Mucosa of stomach (tissue), 1 donor: ENCODE measurements around the gene MRPL43.

ENCODE experiments used
- H3K27me3 ChIP-seq: one replicate; pipeline ENCODE4 v1.7.0; 2013; ENCODE audit warnings: mild to moderate bottlenecking, low read length; ENCODE audit not compliant: control insufficient read depth, insufficient read depth
- H3K36me3 ChIP-seq: one replicate; pipeline ENCODE4 v1.7.0; 2013; ENCODE audit warnings: low read length; ENCODE audit not compliant: control insufficient read depth, insufficient read depth
- H3K4me1 ChIP-seq: one replicate; pipeline ENCODE4 v1.7.0; 2013; ENCODE audit warnings: mild to moderate bottlenecking, low read length; ENCODE audit not compliant: control insufficient read depth, insufficient read depth
- H3K4me3 ChIP-seq: one replicate; pipeline ENCODE4 v1.7.0; 2013; ENCODE audit warnings: low read length
- H3K9ac ChIP-seq: one replicate; pipeline ENCODE4 v1.7.0; 2013; ENCODE audit warnings: mild to moderate bottlenecking, low read length, moderate library complexity
- H3K9me3 ChIP-seq: one replicate; pipeline ENCODE4 v1.7.0; 2013; ENCODE audit warnings: mild to moderate bottlenecking, low read length, moderate library complexity; ENCODE audit not compliant: control insufficient read depth
- donor health status: Pancreatic carcinoma.

Gene MRPL43

DNA sequence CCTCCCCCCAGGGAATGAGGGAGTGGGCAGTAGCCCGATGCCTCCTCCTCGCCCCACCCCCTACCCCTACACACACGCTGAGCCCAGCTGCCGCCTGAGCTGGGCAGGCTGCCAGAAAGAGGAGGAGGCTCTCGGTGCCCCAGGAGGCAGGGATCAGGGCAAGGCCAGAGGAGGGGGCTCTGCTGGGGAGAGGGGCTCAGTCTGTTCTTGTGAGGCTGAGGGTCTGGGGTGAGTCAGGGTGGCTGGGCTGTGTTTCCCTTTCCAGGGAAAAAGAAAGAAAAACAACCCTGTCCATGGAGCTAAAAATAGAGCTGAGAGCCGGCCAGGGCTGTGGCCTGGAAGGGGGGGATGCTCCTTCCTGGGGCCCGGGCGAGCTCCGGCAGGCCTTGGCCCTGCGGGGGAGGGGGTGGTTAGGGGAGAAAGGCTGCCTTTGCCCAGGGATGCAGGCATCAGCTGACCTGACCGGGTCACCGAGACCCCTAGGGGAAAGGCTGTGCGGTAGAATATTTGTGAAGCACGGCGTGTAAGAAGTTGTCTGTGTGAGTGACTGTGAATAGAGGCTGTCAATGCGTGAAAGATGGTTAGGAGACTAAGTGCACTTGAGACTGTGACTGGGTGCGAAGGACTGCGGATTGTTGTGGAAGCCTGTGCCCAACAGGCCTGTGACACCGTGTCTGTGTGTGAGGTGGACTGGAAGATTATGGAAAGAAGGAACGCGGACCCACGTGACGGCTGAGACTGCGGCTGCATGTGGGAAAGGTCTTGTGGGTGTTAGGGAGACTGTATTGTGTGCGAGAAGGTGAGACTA is 11.1 kb upstream of the MRPL43 start:
- Histone ChIP-seq H3K27me3 (no peaks in the 10 kb centered on the region), H3K4me1 (peaks cover 45% of the 10 kb centered on the region), H3K9ac (peak overlapping the region; percentile 87), H3K36me3 (no peaks in the 10 kb centered on the region), H3K4me3 (peak overlapping the region; percentile 56), H3K9me3 (no peaks in the 10 kb centered on the region)

GRCh38 chr10:100997360-100998182 is 10.3 kb upstream of the MRPL43 start:
- H3K27me3 ChIP-seq: no peaks in the 10 kb centered on the region
- no peaks in the 10 kb centered on the region for H3K9me3 ChIP-seq
- H3K4me1 ChIP-seq: peaks cover 45% of the 10 kb centered on the region
- H3K36me3 ChIP-seq: no peaks in the 10 kb centered on the region
- peak overlapping the region; percentile 56 for H3K4me3 ChIP-seq
- H3K9ac ChIP-seq: peak overlapping the region; percentile 87

DNA sequence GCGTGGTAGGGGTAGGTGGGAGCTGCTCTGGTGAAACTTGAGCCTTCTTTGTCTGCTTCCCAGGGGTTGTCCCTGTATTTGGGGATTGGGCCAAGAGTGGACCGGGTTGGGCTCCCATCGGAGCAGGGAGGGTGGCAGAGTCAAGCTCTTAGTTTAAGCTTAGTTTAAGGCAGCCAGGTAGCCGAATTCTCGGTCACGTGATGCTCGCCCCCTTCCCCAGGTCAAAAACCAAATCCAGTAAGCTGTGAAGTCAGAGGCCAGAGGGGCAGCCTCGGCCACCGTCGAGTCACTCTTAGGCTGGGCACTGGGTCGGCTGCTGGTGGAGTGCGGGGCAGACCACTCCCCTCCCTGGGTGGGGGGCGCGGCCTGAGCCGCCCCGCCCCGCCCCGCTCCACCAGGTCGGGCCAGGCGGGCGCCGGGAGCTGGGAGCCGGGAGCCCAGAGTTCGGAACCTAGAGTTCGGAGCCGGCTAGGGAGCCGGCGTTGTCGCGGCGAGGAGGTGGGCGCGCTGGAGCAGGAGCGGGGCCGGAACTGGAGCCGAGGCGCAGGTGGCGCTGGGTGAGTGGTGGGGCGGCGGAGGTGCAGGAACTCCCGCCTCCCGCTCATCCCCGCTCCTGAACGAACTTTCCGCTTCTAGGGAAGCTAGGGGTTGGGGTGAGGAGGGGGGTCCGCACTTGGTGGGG is 9.5 kb upstream of the MRPL43 start:
- peaks cover 37% of the 10 kb centered on the region for H3K4me1 ChIP-seq
- no peaks in the 10 kb centered on the region for H3K27me3 ChIP-seq
- H3K9ac ChIP-seq: peak overlapping the region; percentile 87
- no peaks in the 10 kb centered on the region for H3K9me3 ChIP-seq
- no peaks in the 10 kb centered on the region for H3K36me3 ChIP-seq
- peak overlapping the region; percentile 56 for H3K4me3 ChIP-seq

DNA sequence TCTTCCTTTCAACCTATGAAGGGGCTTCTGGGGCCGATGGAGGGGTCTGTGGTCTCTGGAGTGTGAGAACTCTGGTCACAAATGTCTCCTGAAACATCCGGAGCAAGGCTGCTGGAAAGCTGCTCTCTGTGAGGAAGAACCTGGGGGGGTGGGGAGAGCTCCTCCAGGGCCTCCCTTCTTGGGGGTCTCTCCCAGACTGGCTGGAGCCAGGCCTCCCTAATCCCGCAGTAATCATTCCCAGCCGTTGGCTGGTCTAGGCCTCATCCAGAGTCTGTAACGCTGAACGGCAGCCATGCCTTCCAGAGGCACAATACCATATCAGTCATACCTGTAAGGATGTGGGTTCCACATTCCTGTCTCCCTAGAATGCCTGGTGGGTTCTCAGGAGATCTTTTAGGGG is 7.9 kb upstream of the MRPL43 start:
- Histone ChIP-seq H3K4me3 (no peak overlapping the region), H3K4me1 (peaks cover 25% of the 10 kb centered on the region), H3K36me3 (no peaks in the 10 kb centered on the region), H3K27me3 (no peaks in the 10 kb centered on the region), H3K9me3 (no peaks in the 10 kb centered on the region), H3K9ac (no peak overlapping the region)

GRCh38 chr10:100993986-100994708 is 6.8 kb upstream of the MRPL43 start:
- Histone ChIP-seq H3K27me3 (no peaks in the 10 kb centered on the region), H3K36me3 (no peaks in the 10 kb centered on the region), H3K4me1 (peaks cover 21% of the 10 kb centered on the region), H3K9me3 (no peaks in the 10 kb centered on the region), H3K9ac (no peak overlapping the region), H3K4me3 (no peak overlapping the region)

DNA sequence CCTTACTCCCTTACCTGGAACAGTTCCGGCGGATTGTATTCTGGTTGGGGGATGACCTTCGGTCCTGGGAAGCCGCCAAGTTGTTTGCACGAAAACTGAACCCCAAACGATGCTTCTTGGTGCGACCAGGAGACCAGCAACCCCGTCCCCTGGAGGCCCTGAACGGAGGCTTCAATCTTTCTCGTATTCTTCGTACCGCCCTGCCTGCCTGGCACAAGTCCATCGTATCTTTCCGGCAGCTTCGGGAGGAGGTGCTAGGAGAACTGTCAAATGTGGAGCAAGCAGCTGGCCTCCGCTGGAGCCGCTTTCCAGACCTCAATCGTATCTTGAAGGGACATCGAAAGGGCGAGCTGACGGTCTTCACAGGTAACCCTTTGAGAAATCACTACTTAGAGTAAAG is 1.8 kb upstream of the MRPL43 start:
- H3K4me1 ChIP-seq: peaks cover 17% of the 10 kb centered on the region
- H3K36me3 ChIP-seq: no peaks in the 10 kb centered on the region
- no peaks in the 10 kb centered on the region for H3K27me3 ChIP-seq
- H3K9me3 ChIP-seq: no peaks in the 10 kb centered on the region
- no peak overlapping the region for H3K9ac ChIP-seq
- H3K4me3 ChIP-seq: no peak overlapping the region

GRCh38 chr10:100988166-100988565 is 869 bp upstream of the MRPL43 start:
- H3K27me3 ChIP-seq: no peaks in the 10 kb centered on the region
- H3K4me3 ChIP-seq: peak overlapping the region; percentile 100
- peaks cover 17% of the 10 kb centered on the region for H3K4me1 ChIP-seq
- H3K9me3 ChIP-seq: no peaks in the 10 kb centered on the region
- no peaks in the 10 kb centered on the region for H3K36me3 ChIP-seq
- H3K9ac ChIP-seq: no peak overlapping the region

DNA sequence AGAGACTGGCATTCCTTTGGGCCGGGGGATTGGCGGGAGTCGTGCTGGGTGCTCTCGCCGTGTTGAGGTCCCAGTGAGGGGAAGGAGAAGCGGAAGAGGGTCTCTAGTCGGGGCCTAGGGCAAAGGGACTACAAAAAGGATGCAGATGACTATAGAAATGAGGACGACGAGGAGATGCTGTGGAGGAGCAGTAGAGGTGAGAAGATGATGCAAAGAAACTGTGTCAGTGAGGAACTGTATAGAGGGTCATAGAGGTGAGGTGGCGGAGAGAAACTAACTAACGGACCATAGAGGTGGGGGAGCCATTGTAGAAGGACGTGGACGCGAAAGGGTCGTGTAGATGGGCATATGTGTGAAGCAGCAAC is 370 bp upstream of the MRPL43 start:
- peak overlapping the region; percentile 77 for H3K9ac ChIP-seq
- H3K4me3 ChIP-seq: peak overlapping the region; percentile 100
- no peaks in the 10 kb centered on the region for H3K36me3 ChIP-seq
- H3K9me3 ChIP-seq: no peaks in the 10 kb centered on the region
- H3K27me3 ChIP-seq: no peaks in the 10 kb centered on the region
- H3K4me1 ChIP-seq: peaks cover 17% of the 10 kb centered on the region

DNA sequence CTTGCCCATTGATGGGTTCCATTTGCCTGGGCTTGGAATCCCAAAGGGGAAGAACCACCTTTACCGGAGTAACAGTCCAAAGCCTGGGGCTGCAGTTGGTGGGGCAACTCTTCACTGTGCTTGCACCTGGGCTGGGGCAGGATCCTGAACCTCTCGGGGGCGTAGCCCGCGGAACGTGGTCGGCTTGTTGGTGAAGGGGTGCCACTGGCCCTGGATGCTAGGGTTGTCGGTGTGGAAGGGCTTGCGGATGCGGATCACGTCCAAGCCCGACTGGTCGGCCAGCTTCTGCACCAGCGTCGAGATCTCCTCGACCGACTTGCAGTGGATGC is 710 bp downstream of the MRPL43 start:
- no peaks in the 10 kb centered on the region for H3K9me3 ChIP-seq

DNA sequence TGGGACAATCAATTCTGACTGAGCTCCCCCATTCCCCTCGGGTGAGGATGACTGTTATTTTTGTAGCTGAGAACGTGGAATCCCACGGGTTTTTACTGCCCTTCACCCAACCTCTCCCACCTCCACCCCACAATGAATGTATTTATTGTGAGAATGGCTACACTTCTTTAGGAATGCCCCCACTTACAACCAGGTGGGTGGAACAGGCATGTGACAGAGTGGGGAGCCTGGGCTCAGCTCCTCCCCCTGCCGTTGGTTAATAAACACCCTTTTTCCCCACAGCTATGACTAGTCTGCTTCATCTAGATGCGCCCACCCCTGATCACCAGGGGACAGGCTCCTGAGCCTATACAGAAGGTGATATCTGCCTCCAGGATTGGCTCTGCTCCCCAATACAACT is 2.0 kb downstream of the MRPL43 start:
- Histone ChIP-seq H3K9me3 (no peaks in the 10 kb centered on the region), H3K4me3 (no peak overlapping the region), H3K4me1 (peaks cover 17% of the 10 kb centered on the region), H3K36me3 (no peaks in the 10 kb centered on the region), H3K27me3 (no peaks in the 10 kb centered on the region), H3K9ac (no peak overlapping the region)

More for the DNA sequence above, 710 bp downstream of the MRPL43 start:
- Histone ChIP-seq H3K4me3 (peak overlapping the region; percentile 100), H3K9ac (peak overlapping the region; percentile 77), H3K27me3 (no peaks in the 10 kb centered on the region), H3K36me3 (no peaks in the 10 kb centered on the region), H3K4me1 (peaks cover 17% of the 10 kb centered on the region)

DNA sequence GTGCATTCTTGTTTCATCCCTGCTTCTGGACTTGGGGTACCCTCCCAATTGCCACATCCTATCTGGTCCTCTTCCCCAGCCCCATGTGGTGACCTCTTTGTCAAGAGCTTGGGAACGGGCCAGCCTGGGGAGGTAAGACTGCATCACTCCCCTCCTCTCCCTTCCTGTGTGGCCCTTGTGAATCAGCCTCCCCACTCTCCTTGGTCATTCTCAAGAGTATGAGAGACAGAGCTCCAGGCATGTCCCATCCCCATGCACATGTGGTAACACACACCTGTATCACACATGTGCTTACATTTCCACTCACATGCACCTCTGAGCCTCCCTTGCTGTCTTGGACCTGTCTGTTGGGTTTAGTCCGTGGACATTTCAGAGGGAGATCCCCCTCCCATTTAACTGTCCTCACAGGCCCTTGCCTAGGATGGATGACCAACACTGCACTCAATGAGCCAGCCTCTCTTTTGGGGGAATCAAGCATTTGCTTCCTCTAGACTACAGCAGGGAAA is 2.6 kb downstream of the MRPL43 start:
- H3K27me3 ChIP-seq: no peaks in the 10 kb centered on the region
- H3K4me3 ChIP-seq: no peak overlapping the region
- no peaks in the 10 kb centered on the region for H3K9me3 ChIP-seq
- peaks cover 4% of the 10 kb centered on the region for H3K36me3 ChIP-seq
- H3K4me1 ChIP-seq: peaks cover 17% of the 10 kb centered on the region
- H3K9ac ChIP-seq: no peak overlapping the region
